A549 (cell line): ENCODE results near the gene PRDM11. TPM values are rescaled to one million over a fixed set of nuclear protein-coding genes. Genes with fewer than 3 reads are reported as not detected.
"Not testable (repeated sequence)": the region's sequence is repeated elsewhere in the genome, so short reads cannot be mapped to it uniquely, and the experiment has no call there.

ENCODE experiments used
- ATAC-seq, 2 experiments: fragments of 200-7000 bp in 1 of 2; fragments of >200 bp in 1 of 2; cut with Nextera tagmentation in 1 of 2; cut with Tn5 transposase in 1 of 2; 3 replicates each; pipeline versions ENCODE4 v1.8.0 to v1.9.1; 2018 to 2020; ENCODE audit warnings: mild to moderate bottlenecking in 1 of 2, moderate library complexity in 1 of 2
- CTCF ChIA-PET: fragments of 300-600 bp; sonication (Branson Sonifier 250); formaldehyde crosslinking; extraction: SDS; loops from one replicate; lab custom pipeline; 2021; ENCODE audit warnings: antibody characterized with exemption, inconsistent platforms; lab: Yijun Ruan, JAX
- POLR2A ChIA-PET: fragments of 350-600 bp; formaldehyde crosslinking; extraction: SDS; loops from one replicate; lab custom pipeline; 2021; ENCODE audit warnings: antibody characterized with exemption, inconsistent platforms; lab: Yijun Ruan, JAX
- DNase-seq, 2 experiments: peaks; one replicate each; pipeline versions ENCODE4 v3.0.0 to v3.0.0-alpha.2; 2011 to 2016; ENCODE audit warnings: low read depth in 1 of 2, low spot score in 1 of 2
- FAIRE-seq: peaks from 2 replicates; lab custom pipeline; 2011; peaks lifted over from hg19 to GRCh38; lab: Jason Lieb, UNC
- H3K27ac ChIP-seq, 2 experiments: fragments of >200 bp; sonication (Bioruptor Twin); formaldehyde crosslinking; 3 replicates each; pipeline ENCODE4 v1.5.1; 2016 to 2017
- H3K4me1 ChIP-seq: fragments of >200 bp; sonication (Bioruptor Twin); formaldehyde crosslinking; 3 replicates; pipeline ENCODE4 v1.6.1; 2016
- H3K4me2 ChIP-seq: fragments of >200 bp; sonication (Bioruptor Twin); formaldehyde crosslinking; 3 replicates; pipeline ENCODE4 v1.6.1; 2016
- H3K4me3 ChIP-seq: fragments of >200 bp; sonication (Bioruptor Twin); formaldehyde crosslinking; 3 replicates; pipeline ENCODE4 v1.5.1; 2016
- H3K9me3 ChIP-seq: fragments of >200 bp; sonication (Bioruptor Twin); formaldehyde crosslinking; 3 replicates; pipeline ENCODE4 v1.6.1; 2016
- BCL3 ChIP-seq: fragments of >200 bp; sonication (Bioruptor Twin); formaldehyde crosslinking; IDR thresholded peaks from 3 replicates; pipeline ENCODE4 v1.6.1; 2016
- FOSL2 ChIP-seq, 2 experiments: fragments of 450-650 bp in 1 of 2; fragments of >200 bp in 1 of 2; sonication (Bioruptor Twin) in 1 of 2; formaldehyde crosslinking; IDR thresholded peaks; 2 replicates each; pipeline versions ENCODE4 v1.5.0 to v1.6.1; 2016 to 2020; ENCODE audit warnings: mild to moderate bottlenecking in 1 of 2, moderate library complexity in 1 of 2
- HEYL ChIP-seq: fragments of 250-450 bp; sonication (Bioruptor Pico); IDR thresholded peaks from 2 replicates; pipeline ENCODE4 v1.8.0; 2021; ENCODE audit warnings: mild to moderate bottlenecking, moderate library complexity
- NR3C1 ChIP-seq: fragments of >200 bp; sonication (Bioruptor Twin); formaldehyde crosslinking; IDR thresholded peaks from 3 replicates; pipeline ENCODE4 v1.6.1; 2017
- PBX3 ChIP-seq: IDR thresholded peaks from 2 replicates; pipeline ENCODE4 v1.6.1; 2012
- POLR2AphosphoS2 ChIP-seq: conservative IDR thresholded peaks from 2 replicates; pipeline ENCODE4 v1.6.1; 2012; ENCODE audit warnings: low read length, improper control_type of control experiment, inconsistent platforms
- RAD21 ChIP-seq, 2 experiments: fragments of >200 bp in 1 of 2; sonication (Bioruptor Twin) in 1 of 2; formaldehyde crosslinking in 1 of 2; IDR thresholded peaks in 1 of 2; conservative IDR thresholded peaks in 1 of 2; 2 replicates in 1 of 2; 3 replicates in 1 of 2; pipeline ENCODE4 v1.6.1; 2012 to 2018; ENCODE audit warnings: inconsistent platforms in 1 of 2
- RARB ChIP-seq: fragments of 250-450 bp; sonication (Bioruptor Pico); IDR thresholded peaks from 2 replicates; pipeline ENCODE4 v1.8.0; 2021; ENCODE audit warnings: mild to moderate bottlenecking, moderate library complexity
- TFCP2L1 ChIP-seq: fragments of 250-450 bp; sonication (Bioruptor Pico); IDR thresholded peaks from 2 replicates; pipeline ENCODE4 v1.5.0; 2021; ENCODE audit warnings: mild to moderate bottlenecking
- TP53 ChIP-seq: fragments of 250-450 bp; sonication (Bioruptor Pico); IDR thresholded peaks from 2 replicates; pipeline ENCODE4 v1.5.0; 2021; ENCODE audit warnings: mild to moderate bottlenecking, moderate library complexity
- ZNF302 ChIP-seq: fragments of 250-450 bp; sonication (Bioruptor Pico); IDR thresholded peaks from 2 replicates; pipeline ENCODE4 v1.9.0; 2021; ENCODE audit warnings: inconsistent platforms, mild to moderate bottlenecking, moderate library complexity
- ZSCAN20 ChIP-seq: fragments of 250-450 bp; sonication (Bioruptor Pico); IDR thresholded peaks from 2 replicates; pipeline ENCODE4 v1.8.0; 2022; ENCODE audit warnings: mild to moderate bottlenecking, moderate library complexity
- whole genome bisulfite sequencing: methylation state at CpG from one replicate; pipeline ENCODE4 v1.1.6; 2017; ENCODE audit errors: missing lambda C conversion rate; 5-methylcytosine and 5-hydroxymethylcytosine counted together
- polyA plus RNA-seq, 4 experiments: library from polyadenylated mRNA; depleted of rRNA in 3 of 4; stranded (reverse); fragments of >200 nt; fragmentation: RNase III in 1 of 4; extraction: RNeasy Plus Mini Kit Qiagen cat#74134 plus additional on column Dnase treatment in 1 of 4; gene quantifications; 2 replicates in 3 of 4; 3 replicates in 1 of 4; pipeline ENCODE4 v1.2.3, GENCODE V29; 2011 to 2017
- TF ChIP-seq, protein P1 (sequence below): IDR thresholded peaks from 2 replicates; pipeline ENCODE4 v1.6.1; 2012
- TF ChIP-seq, protein P2 (sequence below): fragments of 200-600 bp; sonication (generic); IDR thresholded peaks from 2 replicates; pipeline ENCODE4 v1.6.1; 2016; ENCODE audit warnings: antibody characterized with exemption, mild to moderate bottlenecking, moderate library complexity
- TF ChIP-seq, protein P3 (sequence below): fragments of >200 bp; sonication (Bioruptor Twin); formaldehyde crosslinking; IDR thresholded peaks from 2 replicates; pipeline ENCODE4 v1.6.1; 2016
- TF ChIP-seq, protein P4 (sequence below): fragments of 250-450 bp; sonication (Bioruptor Pico); IDR thresholded peaks from 2 replicates; pipeline ENCODE4 v1.5.0; 2021; ENCODE audit warnings: mild to moderate bottlenecking, moderate library complexity, borderline replicate concordance
- TF ChIP-seq, protein P5 (sequence below): fragments of 150-350 bp; IDR thresholded peaks from 2 replicates; pipeline ENCODE4 v1.6.1; 2014; ENCODE audit warnings: low read depth, mild to moderate bottlenecking, low read length

The PRDM11 gene
- polyA plus RNA-seq, 2 of the 4 experiments (the other 2 are of a cell fraction): 4.3 to 5.3 TPM

DNA sequence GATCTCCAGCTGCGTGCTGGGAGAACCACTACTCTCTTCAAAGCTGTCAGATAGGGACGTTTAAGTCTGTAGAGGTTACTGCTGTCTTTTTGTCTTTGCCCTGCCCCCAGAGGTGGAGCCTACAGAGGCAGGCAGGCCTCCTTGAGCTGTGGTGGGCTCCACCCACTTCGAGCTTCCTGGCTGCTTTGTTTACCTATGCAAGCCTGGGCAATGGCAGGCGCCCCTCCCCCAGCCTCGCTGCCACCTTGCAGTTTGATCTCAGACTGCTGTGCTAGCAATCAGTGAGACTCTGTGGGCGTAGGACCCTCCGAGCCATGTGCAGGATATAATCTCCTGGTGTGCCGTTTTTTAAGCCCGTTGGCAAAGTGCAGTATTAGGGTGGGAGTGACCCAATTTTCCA, 18.6 kb upstream of the PRDM11 start:
- not testable (repeated sequence) for H3K4me1 ChIP-seq, ATAC-seq, DNase-seq, FAIRE-seq
- peak overlapping the region; percentile 53 for H3K4me2 ChIP-seq
- POLR2A ChIA-PET: interaction anchor here (0.9 to 1.7 kb wide), 2 partner anchors 18 to 19 kb away, joined by 3 to 8 read pairs; no protein-coding TSS in a partner anchor
- peaks cover 17% of the 10 kb centered on the region; the same call in 2 of the 3 replicates for H3K9me3 ChIP-seq
- H3K4me3 ChIP-seq: peak overlapping the region; percentile 24; the same call in 1 of the 3 replicates
- CTCF ChIA-PET: interaction anchor here (0.9 to 1.8 kb wide), 3 partner anchors 17 to 644 kb away, joined by 3 to 5 read pairs (median 3); no protein-coding TSS in a partner anchor
- 4% methylated on average over 7 of the region's 9 CpGs for WGBS
- peak overlapping the region; percentile 50 to 64; a peak in 2 of 6 replicates for H3K27ac ChIP-seq
- TF ChIP-seq, protein P1, sequence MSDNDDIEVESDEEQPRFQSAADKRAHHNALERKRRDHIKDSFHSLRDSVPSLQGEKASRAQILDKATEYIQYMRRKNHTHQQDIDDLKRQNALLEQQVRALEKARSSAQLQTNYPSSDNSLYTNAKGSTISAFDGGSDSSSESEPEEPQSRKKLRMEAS: 0 out of 2 replicates have a peak, but pooled peaks have one; percentile 21

DNA sequence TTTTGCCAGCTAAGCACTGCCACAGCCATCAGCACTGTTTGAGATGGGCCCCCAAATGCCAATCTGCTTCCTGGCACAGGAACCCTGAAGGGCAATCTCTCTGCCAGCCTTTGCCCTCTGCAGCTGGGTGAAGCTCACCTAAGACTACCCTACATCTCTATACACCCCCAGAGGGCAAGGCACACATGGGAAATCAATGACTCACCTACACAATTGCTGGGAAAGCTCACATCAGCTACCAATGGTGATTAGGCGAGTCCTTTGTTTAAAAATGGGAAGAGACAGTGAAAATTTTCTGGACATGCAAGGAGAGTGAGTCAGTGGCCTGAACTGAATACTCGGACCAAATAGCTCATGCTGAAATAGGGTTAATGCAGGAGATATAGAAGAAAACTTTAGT, 12.6 kb upstream of the PRDM11 start:
- DNase-seq (no peak), ATAC-seq (no peak), FAIRE-seq (no peak)
- Histone ChIP-seq H3K27ac (no peak overlapping the region), H3K4me3 (no peak overlapping the region), H3K9me3 (peaks cover 15% of the 10 kb centered on the region; the same call in 2 of the 3 replicates), H3K4me2 (0 out of 3 replicates have a peak overlapping the region, but pooled peaks have one; percentile 24), H3K4me1 (peaks cover 7% of the 10 kb centered on the region; the same call in 1 of the 3 replicates)
- no peak for TF ChIP-seq TFCP2L1 (CRISPR knock-in tag)
- 12% methylated on average over 2 of the region's 2 CpGs for WGBS
- ChIA-PET POLR2A (interaction anchor here (0.7 kb wide), 1 partner anchor 13 kb away, joined by 3 read pairs; no protein-coding TSS in a partner anchor), CTCF (interaction anchor here (1.0 to 6.3 kb wide), 7 partner anchors 8 to 206 kb away, joined by 3 to 24 read pairs (median 4); no protein-coding TSS in a partner anchor)

DNA sequence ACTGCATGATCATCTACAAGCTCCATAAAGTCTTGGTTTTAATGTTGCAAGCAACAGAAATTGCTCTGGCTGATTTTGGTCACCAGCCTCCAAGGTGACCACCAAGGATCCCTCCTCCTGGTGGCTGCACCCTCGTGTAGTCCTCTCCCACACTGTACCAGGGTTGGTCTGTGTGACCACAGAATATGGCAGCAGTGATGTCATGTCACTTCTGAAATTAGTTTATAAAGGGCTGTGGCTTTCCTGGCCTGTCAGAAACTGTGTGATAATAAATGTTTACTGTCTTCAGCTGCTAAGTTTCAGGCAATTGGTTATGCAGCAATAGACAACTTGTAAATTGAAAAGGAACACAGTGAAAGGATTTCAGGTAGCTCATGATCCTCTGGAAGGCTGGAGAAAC, 5.3 kb upstream of the PRDM11 start:
- ATAC-seq: no peak
- Histone ChIP-seq H3K4me3 (no peak overlapping the region), H3K9me3 (no peaks in the 10 kb centered on the region), H3K4me1 (peaks cover 5% of the 10 kb centered on the region; the same call in 2 of the 3 replicates), H3K27ac (no peak overlapping the region), H3K4me2 (no peak overlapping the region)
- TF ChIP-seq ZNF302 (CRISPR knock-in tag) (no peak), FOSL2 (IDR thresholded peaks at IDR 0.05) (no peak), FOSL2 (CRISPR knock-in tag; IDR thresholded peaks at IDR 0.05) (no peak), POLR2AphosphoS2 (no peak), HEYL (CRISPR knock-in tag) (no peak), TP53 (CRISPR knock-in tag) (no peak), NR3C1 (no peak), RAD21 (conservative IDR thresholded peaks at IDR 0.05 in 1 of 2, IDR thresholded peaks at IDR 0.05 in 1 of 2) (no peak), RARB (CRISPR knock-in tag) (no peak), ZSCAN20 (no peak), PBX3 (no peak), BCL3 (no peak)
- TF ChIP-seq, protein P2, sequence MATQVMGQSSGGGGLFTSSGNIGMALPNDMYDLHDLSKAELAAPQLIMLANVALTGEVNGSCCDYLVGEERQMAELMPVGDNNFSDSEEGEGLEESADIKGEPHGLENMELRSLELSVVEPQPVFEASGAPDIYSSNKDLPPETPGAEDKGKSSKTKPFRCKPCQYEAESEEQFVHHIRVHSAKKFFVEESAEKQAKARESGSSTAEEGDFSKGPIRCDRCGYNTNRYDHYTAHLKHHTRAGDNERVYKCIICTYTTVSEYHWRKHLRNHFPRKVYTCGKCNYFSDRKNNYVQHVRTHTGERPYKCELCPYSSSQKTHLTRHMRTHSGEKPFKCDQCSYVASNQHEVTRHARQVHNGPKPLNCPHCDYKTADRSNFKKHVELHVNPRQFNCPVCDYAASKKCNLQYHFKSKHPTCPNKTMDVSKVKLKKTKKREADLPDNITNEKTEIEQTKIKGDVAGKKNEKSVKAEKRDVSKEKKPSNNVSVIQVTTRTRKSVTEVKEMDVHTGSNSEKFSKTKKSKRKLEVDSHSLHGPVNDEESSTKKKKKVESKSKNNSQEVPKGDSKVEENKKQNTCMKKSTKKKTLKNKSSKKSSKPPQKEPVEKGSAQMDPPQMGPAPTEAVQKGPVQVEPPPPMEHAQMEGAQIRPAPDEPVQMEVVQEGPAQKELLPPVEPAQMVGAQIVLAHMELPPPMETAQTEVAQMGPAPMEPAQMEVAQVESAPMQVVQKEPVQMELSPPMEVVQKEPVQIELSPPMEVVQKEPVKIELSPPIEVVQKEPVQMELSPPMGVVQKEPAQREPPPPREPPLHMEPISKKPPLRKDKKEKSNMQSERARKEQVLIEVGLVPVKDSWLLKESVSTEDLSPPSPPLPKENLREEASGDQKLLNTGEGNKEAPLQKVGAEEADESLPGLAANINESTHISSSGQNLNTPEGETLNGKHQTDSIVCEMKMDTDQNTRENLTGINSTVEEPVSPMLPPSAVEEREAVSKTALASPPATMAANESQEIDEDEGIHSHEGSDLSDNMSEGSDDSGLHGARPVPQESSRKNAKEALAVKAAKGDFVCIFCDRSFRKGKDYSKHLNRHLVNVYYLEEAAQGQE: no peak
- TF ChIP-seq, protein P3, sequence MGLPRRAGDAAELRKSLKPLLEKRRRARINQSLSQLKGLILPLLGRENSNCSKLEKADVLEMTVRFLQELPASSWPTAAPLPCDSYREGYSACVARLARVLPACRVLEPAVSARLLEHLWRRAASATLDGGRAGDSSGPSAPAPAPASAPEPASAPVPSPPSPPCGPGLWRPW: no peak
- TF ChIP-seq, protein P4, sequence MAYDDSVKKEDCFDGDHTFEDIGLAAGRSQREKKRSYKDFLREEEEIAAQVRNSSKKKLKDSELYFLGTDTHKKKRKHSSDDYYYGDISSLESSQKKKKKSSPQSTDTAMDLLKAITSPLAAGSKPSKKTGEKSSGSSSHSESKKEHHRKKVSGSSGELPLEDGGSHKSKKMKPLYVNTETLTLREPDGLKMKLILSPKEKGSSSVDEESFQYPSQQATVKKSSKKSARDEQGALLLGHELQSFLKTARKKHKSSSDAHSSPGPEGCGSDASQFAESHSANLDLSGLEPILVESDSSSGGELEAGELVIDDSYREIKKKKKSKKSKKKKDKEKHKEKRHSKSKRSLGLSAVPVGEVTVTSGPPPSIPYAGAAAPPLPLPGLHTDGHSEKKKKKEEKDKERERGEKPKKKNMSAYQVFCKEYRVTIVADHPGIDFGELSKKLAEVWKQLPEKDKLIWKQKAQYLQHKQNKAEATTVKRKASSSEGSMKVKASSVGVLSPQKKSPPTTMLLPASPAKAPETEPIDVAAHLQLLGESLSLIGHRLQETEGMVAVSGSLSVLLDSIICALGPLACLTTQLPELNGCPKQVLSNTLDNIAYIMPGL: no peak
- TF ChIP-seq, protein P5, sequence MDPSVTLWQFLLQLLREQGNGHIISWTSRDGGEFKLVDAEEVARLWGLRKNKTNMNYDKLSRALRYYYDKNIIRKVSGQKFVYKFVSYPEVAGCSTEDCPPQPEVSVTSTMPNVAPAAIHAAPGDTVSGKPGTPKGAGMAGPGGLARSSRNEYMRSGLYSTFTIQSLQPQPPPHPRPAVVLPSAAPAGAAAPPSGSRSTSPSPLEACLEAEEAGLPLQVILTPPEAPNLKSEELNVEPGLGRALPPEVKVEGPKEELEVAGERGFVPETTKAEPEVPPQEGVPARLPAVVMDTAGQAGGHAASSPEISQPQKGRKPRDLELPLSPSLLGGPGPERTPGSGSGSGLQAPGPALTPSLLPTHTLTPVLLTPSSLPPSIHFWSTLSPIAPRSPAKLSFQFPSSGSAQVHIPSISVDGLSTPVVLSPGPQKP: no peak
- FAIRE-seq: no peak
- ChIA-PET CTCF (interaction anchor here (0.9 to 1.9 kb wide), 7 partner anchors 9 to 203 kb away, joined by 3 to 8 read pairs (median 3); no protein-coding TSS in a partner anchor), POLR2A (no interaction called here)
- no peak for DNase-seq
- WGBS: 11% methylated on average over 1 of the region's 1 CpG
